ENCODE data around the gene TRIM25.

Gene TRIM25

DNA sequence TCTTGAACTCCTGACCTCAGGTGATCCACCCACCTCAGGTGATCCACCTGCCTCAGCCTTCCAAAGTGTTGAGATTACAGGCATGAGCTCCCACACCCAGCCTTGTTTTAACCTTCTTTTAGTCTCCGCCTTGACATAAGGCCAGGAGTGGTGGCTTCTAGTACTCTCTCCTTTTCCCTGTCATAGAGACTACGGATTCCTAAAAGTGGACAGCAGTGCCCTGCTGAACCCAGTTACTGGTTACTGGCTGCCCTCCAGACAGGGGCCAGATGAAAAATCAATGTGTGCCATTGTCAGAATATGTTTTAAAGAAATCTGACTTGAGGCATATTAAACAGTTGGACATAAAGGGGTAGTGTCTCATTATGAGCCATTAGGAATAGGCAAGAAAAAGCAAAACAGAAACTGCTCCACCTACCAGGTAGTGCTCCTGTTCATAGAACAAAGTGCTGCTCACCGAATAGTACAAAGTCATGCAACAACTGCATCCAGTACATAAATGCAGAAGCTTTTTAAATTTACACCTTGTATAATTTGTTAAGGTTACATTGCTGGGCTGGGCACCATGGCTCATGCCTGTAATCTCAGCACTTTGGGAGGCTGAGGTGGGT lies 32.1 kb downstream of the TRIM25 start:
- Histone ChIP-seq H3K4me1 (ENCODE audit: control insufficient read depth, insufficient read depth, low read length) (no peaks in the 10 kb centered on the region), H3K9me3 (ENCODE audit: control insufficient read depth, insufficient read depth, low read depth, low read length) (0 out of 2 replicates have a peak, but pooled peaks cover 2% of the 10 kb centered on the region), H3K27ac (ENCODE audit: low read depth, low read length) (no peak overlapping the region), H3K36me3 (ENCODE audit: control insufficient read depth, insufficient read depth, low read length) (no peaks in the 10 kb centered on the region), H3K9ac (ENCODE audit: low read length) (no peak overlapping the region), H3K4me3 (ENCODE audit: low read depth, low read length) (no peak overlapping the region), H3K27me3 (ENCODE audit: control insufficient read depth, insufficient read depth, low read length) (no peaks in the 10 kb centered on the region)

DNA sequence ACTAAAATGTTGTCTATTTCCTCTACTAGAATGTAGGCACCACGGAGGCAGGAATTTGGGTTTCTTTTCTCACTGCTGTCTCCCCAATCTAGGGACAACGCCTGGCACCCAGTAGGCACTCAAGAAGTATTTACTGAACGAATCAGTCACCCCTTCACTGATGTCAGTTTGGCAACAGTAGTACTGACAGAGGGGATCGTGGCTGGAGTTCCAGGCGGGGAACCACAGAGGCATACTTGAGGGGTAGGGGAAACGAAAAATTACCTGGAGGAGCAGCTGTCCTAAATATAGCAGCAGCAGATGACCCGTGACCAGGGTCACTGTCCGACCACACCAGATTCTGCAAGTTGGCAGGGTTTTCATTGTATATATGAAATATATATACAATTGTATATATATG lies 33.3 kb downstream of the TRIM25 start:
- H3K4me1 ChIP-seq (ENCODE audit: control insufficient read depth, insufficient read depth, low read length): no peaks in the 10 kb centered on the region
- no peak overlapping the region for H3K27ac ChIP-seq (ENCODE audit: low read depth, low read length)
- H3K9ac ChIP-seq (ENCODE audit: low read length): no peak overlapping the region

GRCh38 chr17:56880133-56880532 lies 33.7 kb downstream of the TRIM25 start:
- Histone ChIP-seq H3K9me3 (ENCODE audit: control insufficient read depth, insufficient read depth, low read depth, low read length) (no peaks in the 10 kb centered on the region), H3K36me3 (ENCODE audit: control insufficient read depth, insufficient read depth, low read length) (no peaks in the 10 kb centered on the region), H3K4me1 (ENCODE audit: control insufficient read depth, insufficient read depth, low read length) (no peaks in the 10 kb centered on the region), H3K27ac (ENCODE audit: low read depth, low read length) (no peak overlapping the region), H3K4me3 (ENCODE audit: low read depth, low read length) (no peak overlapping the region), H3K9ac (ENCODE audit: low read length) (no peak overlapping the region), H3K27me3 (ENCODE audit: control insufficient read depth, insufficient read depth, low read length) (no peaks in the 10 kb centered on the region)

More for the DNA sequence above, 33.3 kb downstream of the TRIM25 start:
- Histone ChIP-seq H3K36me3 (ENCODE audit: control insufficient read depth, insufficient read depth, low read length) (no peaks in the 10 kb centered on the region), H3K27me3 (ENCODE audit: control insufficient read depth, insufficient read depth, low read length) (no peaks in the 10 kb centered on the region), H3K9me3 (ENCODE audit: control insufficient read depth, insufficient read depth, low read depth, low read length) (no peaks in the 10 kb centered on the region), H3K4me3 (ENCODE audit: low read depth, low read length) (no peak overlapping the region)

DNA sequence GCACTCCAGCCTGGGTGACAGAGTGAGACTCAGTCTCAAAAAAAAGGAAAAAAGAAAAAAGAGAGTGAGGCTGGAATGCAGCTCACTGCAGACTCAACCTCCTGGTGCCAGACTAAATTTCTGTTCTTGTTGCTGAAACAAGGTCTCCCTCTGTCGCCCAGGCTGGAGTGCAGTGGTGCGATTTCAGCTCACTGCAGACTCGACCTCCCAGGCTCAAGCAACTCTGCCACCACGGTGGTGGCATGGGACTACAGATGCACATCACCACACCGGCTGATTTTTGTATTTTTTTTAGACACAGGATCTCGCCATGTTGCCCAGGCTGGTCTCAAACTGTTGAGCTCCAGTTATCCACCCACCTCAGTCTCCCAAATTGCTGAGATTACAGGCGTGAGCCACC lies 34.6 kb downstream of the TRIM25 start:
- no peaks in the 10 kb centered on the region for H3K27me3 ChIP-seq (ENCODE audit: control insufficient read depth, insufficient read depth, low read length)
- H3K9ac ChIP-seq (ENCODE audit: low read length): no peak overlapping the region

GRCh38 chr17:56876766-56877179 lies 37.1 kb downstream of the TRIM25 start:
- Histone ChIP-seq H3K36me3 (ENCODE audit: control insufficient read depth, insufficient read depth, low read length) (no peaks in the 10 kb centered on the region), H3K9ac (ENCODE audit: low read length) (no peak overlapping the region), H3K9me3 (ENCODE audit: control insufficient read depth, insufficient read depth, low read depth, low read length) (no peaks in the 10 kb centered on the region), H3K27ac (ENCODE audit: low read depth, low read length) (no peak overlapping the region), H3K27me3 (ENCODE audit: control insufficient read depth, insufficient read depth, low read length) (no peaks in the 10 kb centered on the region), H3K4me1 (ENCODE audit: control insufficient read depth, insufficient read depth, low read length) (no peaks in the 10 kb centered on the region), H3K4me3 (ENCODE audit: low read depth, low read length) (no peak overlapping the region)

More for the DNA sequence above, 34.6 kb downstream of the TRIM25 start:
- Histone ChIP-seq H3K4me3 (ENCODE audit: low read depth, low read length) (no peak overlapping the region), H3K9me3 (ENCODE audit: control insufficient read depth, insufficient read depth, low read depth, low read length) (no peaks in the 10 kb centered on the region), H3K4me1 (ENCODE audit: control insufficient read depth, insufficient read depth, low read length) (no peaks in the 10 kb centered on the region), H3K36me3 (ENCODE audit: control insufficient read depth, insufficient read depth, low read length) (no peaks in the 10 kb centered on the region), H3K27ac (ENCODE audit: low read depth, low read length) (no peak overlapping the region)

DNA sequence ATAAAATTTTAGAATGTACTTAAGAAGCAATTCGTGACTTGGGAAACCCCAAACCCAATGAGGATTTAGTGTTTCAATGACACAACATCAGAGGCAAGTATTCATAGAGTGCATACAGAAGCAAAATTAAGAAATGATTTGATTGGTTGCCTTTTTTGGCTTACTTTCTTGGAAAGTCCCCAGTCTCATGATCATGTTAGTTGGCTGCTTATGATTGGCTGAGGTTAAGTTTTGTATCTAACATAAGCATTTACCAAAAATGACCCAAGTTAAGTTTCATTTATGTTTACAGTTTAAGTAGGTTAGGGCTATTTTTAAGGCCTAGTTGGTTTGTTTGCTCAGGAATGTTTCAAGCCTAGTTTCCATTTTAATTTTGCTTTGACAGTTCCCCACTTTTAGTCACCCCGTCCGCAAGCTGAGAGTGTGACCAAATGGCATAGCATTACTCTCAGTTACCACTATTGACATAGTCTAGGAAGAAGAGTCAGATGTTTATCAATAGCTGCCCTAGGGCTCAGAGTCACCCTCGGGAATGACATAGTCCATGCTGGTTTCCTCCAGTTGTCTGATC lies 43.7 kb downstream of the TRIM25 start:
- Histone ChIP-seq H3K4me3 (ENCODE audit: low read depth, low read length) (no peak overlapping the region), H3K9ac (ENCODE audit: low read length) (no peak overlapping the region), H3K36me3 (ENCODE audit: control insufficient read depth, insufficient read depth, low read length) (no peaks in the 10 kb centered on the region), H3K4me1 (ENCODE audit: control insufficient read depth, insufficient read depth, low read length) (no peaks in the 10 kb centered on the region), H3K9me3 (ENCODE audit: control insufficient read depth, insufficient read depth, low read depth, low read length) (0 out of 2 replicates have a peak, but pooled peaks cover 3% of the 10 kb centered on the region), H3K27me3 (ENCODE audit: control insufficient read depth, insufficient read depth, low read length) (no peaks in the 10 kb centered on the region), H3K27ac (ENCODE audit: low read depth, low read length) (no peak overlapping the region)

DNA sequence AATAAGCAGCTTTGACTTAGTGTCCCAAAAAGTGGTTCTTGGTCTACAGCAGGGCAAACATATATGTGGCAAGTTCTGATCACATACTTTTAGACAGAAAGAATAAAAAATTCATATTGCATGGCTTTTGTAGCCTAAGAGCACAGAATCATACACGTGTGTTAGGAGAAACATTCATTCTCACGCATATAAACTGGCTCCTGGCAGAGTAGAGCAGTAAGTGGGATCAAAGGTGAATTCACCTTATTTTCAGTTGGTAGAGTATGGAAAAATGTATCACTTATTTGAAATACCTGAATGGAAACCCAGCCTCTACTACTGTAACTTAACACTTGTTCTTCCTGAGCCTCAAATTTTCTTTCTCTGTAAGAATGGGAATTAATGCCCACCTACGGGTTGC lies 45.1 kb downstream of the TRIM25 start:
- no peak overlapping the region for H3K27ac ChIP-seq (ENCODE audit: low read depth, low read length)

DNA sequence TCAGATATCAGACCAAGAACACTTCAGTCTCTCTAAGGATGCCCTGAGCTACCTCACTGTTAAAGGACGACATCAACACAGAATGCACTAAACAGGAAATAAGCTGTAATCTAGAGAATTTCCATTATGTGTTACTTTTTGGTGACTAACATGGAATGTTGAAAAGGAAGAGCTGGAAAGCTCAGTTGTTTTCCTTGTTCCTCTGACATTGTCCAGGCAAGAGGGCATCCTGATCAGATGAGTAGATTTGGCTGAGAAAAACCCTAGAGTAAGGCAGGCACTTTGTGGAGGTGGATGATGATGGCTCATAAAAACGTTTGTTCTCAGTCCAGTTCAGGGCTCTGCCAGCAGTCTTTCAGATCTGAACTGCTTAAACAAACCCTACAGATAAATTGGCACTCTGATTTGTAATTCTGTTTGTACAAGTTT lies 45.9 kb downstream of the TRIM25 start:
- Histone ChIP-seq H3K9ac (ENCODE audit: low read length) (no peak overlapping the region), H3K27ac (ENCODE audit: low read depth, low read length) (no peak overlapping the region), H3K4me1 (ENCODE audit: control insufficient read depth, insufficient read depth, low read length) (no peaks in the 10 kb centered on the region), H3K9me3 (ENCODE audit: control insufficient read depth, insufficient read depth, low read depth, low read length) (0 out of 2 replicates have a peak, but pooled peaks cover 3% of the 10 kb centered on the region), H3K4me3 (ENCODE audit: low read depth, low read length) (no peak overlapping the region), H3K27me3 (ENCODE audit: control insufficient read depth, insufficient read depth, low read length) (no peaks in the 10 kb centered on the region), H3K36me3 (ENCODE audit: control insufficient read depth, insufficient read depth, low read length) (0 out of 2 replicates have a peak, but pooled peaks cover under 1% of the 10 kb centered on the region)

More for the DNA sequence above, 45.1 kb downstream of the TRIM25 start:
- no peak overlapping the region for H3K9ac ChIP-seq (ENCODE audit: low read length)
- H3K9me3 ChIP-seq (ENCODE audit: control insufficient read depth, insufficient read depth, low read depth, low read length): 0 out of 2 replicates have a peak, but pooled peaks cover 3% of the 10 kb centered on the region
- H3K36me3 ChIP-seq (ENCODE audit: control insufficient read depth, insufficient read depth, low read length): no peaks in the 10 kb centered on the region
- no peak overlapping the region for H3K4me3 ChIP-seq (ENCODE audit: low read depth, low read length)
- H3K27me3 ChIP-seq (ENCODE audit: control insufficient read depth, insufficient read depth, low read length): no peaks in the 10 kb centered on the region
- no peaks in the 10 kb centered on the region for H3K4me1 ChIP-seq (ENCODE audit: control insufficient read depth, insufficient read depth, low read length)

GRCh38 chr17:56866496-56866895 lies 47.4 kb downstream of the TRIM25 start:
- H3K9me3 ChIP-seq (ENCODE audit: control insufficient read depth, insufficient read depth, low read depth, low read length): 0 out of 2 replicates have a peak, but pooled peaks cover 3% of the 10 kb centered on the region
- no peak overlapping the region for H3K9ac ChIP-seq (ENCODE audit: low read length)
- no peaks in the 10 kb centered on the region for H3K27me3 ChIP-seq (ENCODE audit: control insufficient read depth, insufficient read depth, low read length)
- H3K4me3 ChIP-seq (ENCODE audit: low read depth, low read length): no peak overlapping the region
- no peaks in the 10 kb centered on the region for H3K4me1 ChIP-seq (ENCODE audit: control insufficient read depth, insufficient read depth, low read length)
- H3K36me3 ChIP-seq (ENCODE audit: control insufficient read depth, insufficient read depth, low read length): peaks cover 12% of the 10 kb centered on the region
- H3K27ac ChIP-seq (ENCODE audit: low read depth, low read length): no peak overlapping the region

GRCh38 chr17:56866076-56866475 lies 47.8 kb downstream of the TRIM25 start:
- no peak overlapping the region for H3K27ac ChIP-seq (ENCODE audit: low read depth, low read length)
- peaks cover 12% of the 10 kb centered on the region for H3K36me3 ChIP-seq (ENCODE audit: control insufficient read depth, insufficient read depth, low read length)
- H3K4me3 ChIP-seq (ENCODE audit: low read depth, low read length): no peak overlapping the region
- no peaks in the 10 kb centered on the region for H3K27me3 ChIP-seq (ENCODE audit: control insufficient read depth, insufficient read depth, low read length)
- H3K9me3 ChIP-seq (ENCODE audit: control insufficient read depth, insufficient read depth, low read depth, low read length): 0 out of 2 replicates have a peak, but pooled peaks cover 3% of the 10 kb centered on the region
- H3K9ac ChIP-seq (ENCODE audit: low read length): no peak overlapping the region
- no peaks in the 10 kb centered on the region for H3K4me1 ChIP-seq (ENCODE audit: control insufficient read depth, insufficient read depth, low read length)

GRCh38 chr17:56863974-56864373 lies 49.9 kb downstream of the TRIM25 start:
- H3K4me3 ChIP-seq (ENCODE audit: low read depth, low read length): no peak overlapping the region
- H3K9ac ChIP-seq (ENCODE audit: low read length): no peak overlapping the region
- peaks cover 4% of the 10 kb centered on the region; the same call in 1 of the 2 replicates for H3K4me1 ChIP-seq (ENCODE audit: control insufficient read depth, insufficient read depth, low read length)
- H3K9me3 ChIP-seq (ENCODE audit: control insufficient read depth, insufficient read depth, low read depth, low read length): no peaks in the 10 kb centered on the region
- no peaks in the 10 kb centered on the region for H3K27me3 ChIP-seq (ENCODE audit: control insufficient read depth, insufficient read depth, low read length)
- no peak overlapping the region for H3K27ac ChIP-seq (ENCODE audit: low read depth, low read length)
- H3K36me3 ChIP-seq (ENCODE audit: control insufficient read depth, insufficient read depth, low read length): peaks cover 12% of the 10 kb centered on the region

All from HUES6 (cell line).